Measurements from ENCODE around the gene SLC29A3. TPM values are rescaled to one million over a fixed set of nuclear protein-coding genes. Genes with fewer than 3 reads are reported as not detected.
A peak's percentile ranks its signal among the peaks of the same experiment; 100 is the strongest.

The SLC29A3 gene
- polyA plus RNA-seq, 3 donors, result 9.7 to 28.4 (median 16.6) TPM

DNA sequence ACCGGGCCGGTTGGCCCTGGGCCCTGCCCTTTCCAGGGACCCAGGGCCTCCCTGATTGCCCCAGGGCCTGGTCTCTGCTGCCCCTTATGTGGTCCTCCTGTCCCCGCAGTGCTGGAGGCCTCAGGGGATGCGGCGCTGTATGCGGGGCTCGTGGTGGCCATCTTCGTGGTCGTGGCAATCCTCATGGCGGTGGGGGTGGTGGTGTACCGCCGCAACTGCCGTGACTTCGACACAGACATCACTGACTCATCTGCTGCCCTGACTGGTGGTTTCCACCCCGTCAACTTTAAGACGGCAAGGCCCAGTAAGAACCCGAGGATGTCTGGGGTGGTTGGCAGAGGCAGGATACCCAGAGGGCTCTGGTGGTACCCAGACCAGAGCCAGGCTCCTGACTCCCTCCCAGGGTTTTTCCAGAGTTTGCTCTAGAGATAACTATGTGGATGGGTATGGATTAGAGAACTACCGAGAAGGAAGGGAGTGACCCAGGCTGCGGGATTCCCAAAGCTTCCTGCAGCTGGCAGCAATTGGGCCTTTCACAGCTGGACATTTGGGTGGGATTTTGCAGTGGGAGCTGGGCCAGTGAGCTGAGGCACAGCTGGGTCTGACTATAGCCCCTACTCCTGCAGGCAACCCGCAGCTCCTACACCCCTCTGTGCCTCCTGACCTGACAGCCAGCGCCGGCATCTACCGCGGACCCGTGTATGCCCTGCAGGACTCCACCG lies 28.1 kb upstream of the SLC29A3 start:
- WGBS (ENCODE audit: insufficient coverage), result 84% methylated on average over 16 of the region's 26 CpGs
- Mint-ChIP-seq H3K36me3 (no peaks in the 10 kb centered on the region), H3K9me3 (no peaks in the 10 kb centered on the region), H3K4me1 (peaks cover 13% of the 10 kb centered on the region), H3K27ac (no peak overlapping the region), H3K27me3 (ENCODE audit: low read depth in 3 of 3) (peaks cover 0 to 9% (median 0%) of the 10 kb centered on the region in 3 donors), H3K4me3 (no peak overlapping the region)
- Histone ChIP-seq H3K4me3 (replicated peaks in 1 of 3; ENCODE audit: low read depth in 2 of 3, low read length in 3 of 3) (no peak overlapping the region), H4K20me1 (ENCODE audit: insufficient read depth, low read length) (no peaks in the 10 kb centered on the region), H3K27ac (ENCODE audit: low read depth in 1 of 2, low read length in 2 of 2) (no peak overlapping the region), H3K36me3 (replicated peaks in 1 of 2; ENCODE audit: control insufficient read depth in 1 of 2, insufficient read depth in 2 of 2, low read length in 2 of 2) (no peaks in the 10 kb centered on the region), H3K9me3 (replicated peaks in 1 of 2; ENCODE audit: control insufficient read depth in 1 of 2, insufficient read depth in 1 of 2, low read length in 2 of 2) (no peaks in the 10 kb centered on the region), H3K4me2 (replicated peaks; ENCODE audit: extremely low read depth, low read length, poor library complexity, severe bottlenecking) (no peak overlapping the region), H3K79me2 (ENCODE audit: insufficient read depth, low read length) (no peaks in the 10 kb centered on the region), H3K27me3 (ENCODE audit: control insufficient read depth in 2 of 2, insufficient read depth in 2 of 2, low read length in 2 of 2) (no peaks in the 10 kb centered on the region), H2AFZ (ENCODE audit: insufficient read depth, low read depth, low read length, poor library complexity, severe bottlenecking) (no peak overlapping the region), H3K4me1 (ENCODE audit: control insufficient read depth in 1 of 2, insufficient read depth in 2 of 2, low read length in 2 of 2) (peaks cover 0 to 2% of the 10 kb centered on the region in 2 donors), H3K9ac (ENCODE audit: insufficient read depth, low read length, poor library complexity, severe bottlenecking) (peak overlapping the region; percentile 4)
- TF ChIP-seq, protein P1, sequence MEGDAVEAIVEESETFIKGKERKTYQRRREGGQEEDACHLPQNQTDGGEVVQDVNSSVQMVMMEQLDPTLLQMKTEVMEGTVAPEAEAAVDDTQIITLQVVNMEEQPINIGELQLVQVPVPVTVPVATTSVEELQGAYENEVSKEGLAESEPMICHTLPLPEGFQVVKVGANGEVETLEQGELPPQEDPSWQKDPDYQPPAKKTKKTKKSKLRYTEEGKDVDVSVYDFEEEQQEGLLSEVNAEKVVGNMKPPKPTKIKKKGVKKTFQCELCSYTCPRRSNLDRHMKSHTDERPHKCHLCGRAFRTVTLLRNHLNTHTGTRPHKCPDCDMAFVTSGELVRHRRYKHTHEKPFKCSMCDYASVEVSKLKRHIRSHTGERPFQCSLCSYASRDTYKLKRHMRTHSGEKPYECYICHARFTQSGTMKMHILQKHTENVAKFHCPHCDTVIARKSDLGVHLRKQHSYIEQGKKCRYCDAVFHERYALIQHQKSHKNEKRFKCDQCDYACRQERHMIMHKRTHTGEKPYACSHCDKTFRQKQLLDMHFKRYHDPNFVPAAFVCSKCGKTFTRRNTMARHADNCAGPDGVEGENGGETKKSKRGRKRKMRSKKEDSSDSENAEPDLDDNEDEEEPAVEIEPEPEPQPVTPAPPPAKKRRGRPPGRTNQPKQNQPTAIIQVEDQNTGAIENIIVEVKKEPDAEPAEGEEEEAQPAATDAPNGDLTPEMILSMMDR (IDR thresholded peaks at IDR 0.05), result no peak
- DNase-seq, result peak in 1 of 3 donors; percentile 18
- intact Hi-C loops (cut with micrococcal nuclease), result no loop called here

DNA sequence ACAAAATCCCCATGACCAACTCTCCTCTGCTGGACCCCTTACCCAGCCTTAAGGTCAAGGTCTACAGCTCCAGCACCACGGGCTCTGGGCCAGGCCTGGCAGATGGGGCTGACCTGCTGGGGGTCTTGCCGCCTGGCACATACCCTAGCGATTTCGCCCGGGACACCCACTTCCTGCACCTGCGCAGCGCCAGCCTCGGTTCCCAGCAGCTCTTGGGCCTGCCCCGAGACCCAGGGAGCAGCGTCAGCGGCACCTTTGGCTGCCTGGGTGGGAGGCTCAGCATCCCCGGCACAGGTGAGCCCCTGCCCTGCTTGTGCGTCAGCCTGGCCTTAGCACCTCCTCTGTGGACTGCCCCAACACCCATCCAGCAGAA lies 27.5 kb upstream of the SLC29A3 start:
- H3K36me3 ChIP-seq (replicated peaks in 1 of 2; ENCODE audit: control insufficient read depth in 1 of 2, insufficient read depth in 2 of 2, low read length in 2 of 2), result no peaks in the 10 kb centered on the region
- TF ChIP-seq, protein P1 (IDR thresholded peaks at IDR 0.05), result no peak
- no peak overlapping the region for H3K27ac Mint-ChIP-seq

More for the DNA sequence above, 27.5 kb upstream of the SLC29A3 start:
- H3K9me3 ChIP-seq (replicated peaks in 1 of 2; ENCODE audit: control insufficient read depth in 1 of 2, insufficient read depth in 1 of 2, low read length in 2 of 2), result no peaks in the 10 kb centered on the region
- WGBS (ENCODE audit: insufficient coverage), result 94% methylated on average over 11 of the region's 13 CpGs
- no peak overlapping the region for H3K27ac ChIP-seq (ENCODE audit: low read depth in 1 of 2, low read length in 2 of 2)
- H3K9me3 Mint-ChIP-seq, result no peaks in the 10 kb centered on the region
- peaks cover 0 to 9% (median 0%) of the 10 kb centered on the region in 3 donors for H3K27me3 Mint-ChIP-seq (ENCODE audit: low read depth in 3 of 3)
- no peaks in the 10 kb centered on the region for H3K27me3 ChIP-seq (ENCODE audit: control insufficient read depth in 2 of 2, insufficient read depth in 2 of 2, low read length in 2 of 2)
- H4K20me1 ChIP-seq (ENCODE audit: insufficient read depth, low read length), result no peaks in the 10 kb centered on the region
- H3K4me1 Mint-ChIP-seq, result peaks cover 11% of the 10 kb centered on the region
- DNase-seq, result no peak
- H3K4me1 ChIP-seq (ENCODE audit: control insufficient read depth in 1 of 2, insufficient read depth in 2 of 2, low read length in 2 of 2), result peaks cover 0 to 2% of the 10 kb centered on the region in 2 donors
- intact Hi-C loops (cut with micrococcal nuclease), result no loop called here
- H3K4me3 ChIP-seq (replicated peaks in 1 of 3; ENCODE audit: low read depth in 2 of 3, low read length in 3 of 3), result no peak overlapping the region
- H2AFZ ChIP-seq (ENCODE audit: insufficient read depth, low read depth, low read length, poor library complexity, severe bottlenecking), result no peak overlapping the region
- H3K4me3 Mint-ChIP-seq, result no peak overlapping the region
- H3K79me2 ChIP-seq (ENCODE audit: insufficient read depth, low read length), result no peaks in the 10 kb centered on the region
- H3K4me2 ChIP-seq (replicated peaks; ENCODE audit: extremely low read depth, low read length, poor library complexity, severe bottlenecking), result no peak overlapping the region
- H3K36me3 Mint-ChIP-seq, result no peaks in the 10 kb centered on the region
- peak overlapping the region; percentile 4 for H3K9ac ChIP-seq (ENCODE audit: insufficient read depth, low read length, poor library complexity, severe bottlenecking)

Data from CD14-positive monocyte (primary cell).